Amniotic epithelial cell (primary cell): ENCODE data around the gene SIAH3.
"Not testable (repeated sequence)": the region's sequence is repeated elsewhere in the genome, so short reads cannot be mapped to it uniquely, and the experiment has no call there.

Experiments
- DNase-seq: peaks from one replicate; pipeline ENCODE4 v3.0.0-alpha.2; 2010; ENCODE audit warnings: low read depth

SIAH3 gene

DNA sequence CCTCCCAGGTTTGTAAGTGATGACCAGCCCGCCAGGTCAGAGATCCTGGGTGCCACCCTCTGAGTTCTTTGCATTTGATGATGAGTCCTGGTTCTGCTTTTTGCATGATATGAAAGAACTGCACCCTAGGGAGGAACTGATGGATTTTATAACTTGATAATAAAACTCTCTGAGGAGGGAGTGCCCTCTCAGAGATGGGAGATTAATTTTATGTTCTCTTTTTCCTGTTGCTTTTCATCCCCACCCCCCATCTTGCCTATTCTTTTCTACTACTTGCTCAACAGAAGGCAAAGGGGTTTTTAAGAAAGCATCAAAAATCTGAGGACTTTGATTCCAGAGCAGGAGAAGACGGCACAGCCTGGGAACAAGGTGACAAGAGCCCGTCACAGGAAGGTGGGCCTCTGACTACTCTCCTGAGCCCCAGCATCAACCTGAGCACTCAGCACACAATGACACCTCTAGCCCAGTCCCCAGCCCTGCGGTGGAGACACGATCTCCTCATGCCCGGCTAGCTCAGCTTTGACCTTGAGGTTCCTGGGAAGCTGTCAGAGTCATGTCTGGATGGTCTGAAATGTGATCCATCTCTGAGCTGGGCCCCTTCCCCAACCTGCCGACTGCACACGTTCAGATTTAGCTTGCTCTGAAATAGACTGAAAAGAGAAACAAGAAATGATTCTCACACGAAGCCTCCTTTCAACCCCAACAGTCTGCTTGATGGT lies 69.1 kb downstream of the SIAH3 start:
- no peak for DNase-seq

DNA sequence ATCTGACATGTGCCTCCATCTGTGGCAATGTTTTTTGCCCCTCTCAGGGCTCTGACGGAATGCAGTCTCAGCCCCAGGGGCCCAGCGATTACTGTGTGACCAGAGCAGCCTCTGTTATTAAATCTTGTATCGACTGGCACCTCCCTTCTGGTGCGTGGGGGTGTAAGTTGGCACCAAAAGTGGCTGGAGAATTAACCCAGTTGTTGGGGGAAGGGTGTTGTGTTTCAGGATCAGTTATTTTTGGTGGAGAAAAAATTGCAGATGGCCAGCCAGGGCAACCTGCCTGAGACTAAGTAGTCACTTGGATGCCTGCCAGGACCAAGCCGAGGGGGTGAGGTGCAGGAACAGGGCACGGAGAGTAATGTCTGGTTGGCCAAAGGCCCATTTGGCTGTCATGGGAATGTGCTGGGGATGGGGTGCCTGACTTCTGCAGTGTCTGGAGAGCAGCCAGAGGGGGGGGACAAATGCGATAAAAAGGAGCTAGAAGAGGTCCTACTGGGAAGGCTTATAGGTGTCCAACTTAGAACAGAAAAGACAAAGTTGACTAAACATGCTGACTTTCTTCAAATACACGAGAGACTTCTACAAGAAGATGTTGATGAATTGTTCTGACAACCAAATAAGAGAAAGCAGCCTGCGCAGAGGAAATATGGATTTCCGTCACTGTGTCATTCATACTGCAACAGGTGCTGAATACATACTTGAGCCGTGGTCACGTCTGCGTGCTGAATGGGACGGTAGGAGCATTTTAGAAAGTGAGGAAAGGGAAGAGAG lies 69.8 kb downstream of the SIAH3 start:
- no peak for DNase-seq

DNA sequence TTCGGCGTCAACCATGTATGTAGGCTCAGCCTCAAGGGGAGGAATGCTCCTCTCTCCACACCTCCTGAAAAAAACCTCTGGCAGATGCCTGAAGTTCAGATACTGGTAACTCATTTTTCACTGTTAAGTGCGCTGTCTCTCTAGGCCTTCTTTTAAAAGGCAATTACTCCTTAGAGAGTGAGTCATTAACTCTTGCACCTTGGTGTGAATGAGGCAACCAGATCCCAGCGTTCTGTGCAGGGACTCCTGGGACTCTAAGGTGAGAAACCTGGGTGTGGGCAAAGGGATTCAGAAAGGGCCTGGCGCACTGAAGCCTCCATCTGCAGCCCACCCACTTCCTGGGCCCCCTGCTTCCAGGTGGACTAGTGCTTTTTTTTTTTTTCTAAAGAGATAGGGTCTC lies 71.7 kb downstream of the SIAH3 start:
- DNase-seq: no peak

DNA sequence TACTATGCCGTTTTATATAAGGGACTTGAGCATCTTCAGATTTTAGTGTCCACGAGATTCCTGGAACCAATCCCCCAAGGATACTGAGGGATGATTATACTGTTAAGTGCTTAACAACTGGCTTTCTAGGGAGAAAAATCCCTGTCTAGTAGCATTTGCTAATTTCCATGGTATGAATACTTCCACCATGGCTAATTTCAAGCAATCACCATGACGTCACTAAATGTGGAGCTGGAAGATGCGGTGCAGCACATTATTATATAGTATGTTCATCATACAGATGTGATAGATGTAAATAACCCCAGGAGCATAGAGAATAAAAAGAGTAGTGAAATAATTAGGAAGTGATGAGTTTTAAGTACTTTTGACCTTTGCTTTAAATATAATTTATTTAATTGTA lies 72.7 kb downstream of the SIAH3 start:
- no peak for DNase-seq

DNA sequence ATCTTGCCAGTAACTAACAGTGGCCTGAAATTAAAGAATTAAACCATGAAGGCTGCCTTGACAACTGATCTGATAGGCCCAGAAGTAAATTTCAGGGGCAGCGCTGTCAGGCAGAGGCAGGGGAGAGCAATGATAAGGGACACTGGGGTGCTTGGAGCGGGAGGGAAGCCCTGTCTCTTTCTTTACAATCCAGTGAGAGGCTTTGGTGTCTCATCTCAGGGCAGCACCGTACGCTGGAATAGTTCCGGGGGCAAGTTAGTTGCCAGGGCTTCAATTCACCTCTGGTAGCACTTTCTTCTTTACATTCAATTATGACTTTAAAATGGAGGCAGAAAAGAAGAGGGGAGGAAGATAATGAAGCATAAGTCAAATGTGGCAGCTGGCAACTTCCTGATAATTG lies 74.8 kb downstream of the SIAH3 start:
- no peak for DNase-seq

DNA sequence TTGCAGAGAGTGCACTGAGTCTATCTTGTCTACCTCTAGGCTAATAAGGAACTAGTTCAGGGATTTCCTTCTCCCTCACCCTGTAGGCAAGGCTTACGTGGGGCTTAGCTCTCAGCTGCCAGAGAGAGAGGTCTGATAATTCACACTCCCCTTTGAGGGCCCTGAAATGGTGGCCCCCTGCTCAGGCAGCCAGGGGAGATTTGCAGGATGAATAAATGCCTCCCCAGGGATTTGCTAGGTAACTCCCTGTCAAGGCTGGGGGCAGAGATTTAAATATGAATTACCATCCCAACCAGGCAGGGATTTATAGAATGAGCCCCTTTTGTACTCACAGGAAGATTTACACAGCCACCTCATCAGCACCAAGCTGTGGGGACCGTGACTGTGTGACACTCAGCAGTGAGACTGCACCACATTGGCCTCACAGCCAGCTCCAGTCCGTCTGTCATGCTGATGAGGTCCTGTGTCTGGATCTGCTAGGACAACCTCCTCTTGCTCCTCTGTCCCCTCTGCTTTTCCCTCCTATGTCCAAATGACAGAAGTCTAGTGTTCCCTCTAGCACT lies 76.1 kb downstream of the SIAH3 start:
- DNase-seq: no peak

DNA sequence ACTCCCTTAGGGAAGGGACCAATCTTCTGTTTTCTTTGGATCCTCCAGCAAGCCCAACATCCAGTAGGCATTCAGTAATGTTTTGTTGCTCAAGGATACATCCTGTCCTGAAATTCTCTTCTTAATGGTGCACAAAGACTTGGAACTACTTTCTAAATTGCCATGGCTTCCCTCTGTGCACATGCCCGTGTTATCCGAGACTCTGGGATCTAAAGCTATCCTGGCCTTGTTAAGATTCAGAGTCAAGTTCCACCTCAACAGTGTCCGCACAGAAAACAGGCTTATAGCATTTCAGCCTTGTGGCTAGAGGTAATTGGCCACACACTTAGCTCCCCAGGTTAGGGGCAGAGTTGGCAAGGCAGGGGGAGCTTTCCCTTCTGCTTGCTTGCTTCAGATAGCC lies 77.6 kb downstream of the SIAH3 start:
- DNase-seq: no peak

DNA sequence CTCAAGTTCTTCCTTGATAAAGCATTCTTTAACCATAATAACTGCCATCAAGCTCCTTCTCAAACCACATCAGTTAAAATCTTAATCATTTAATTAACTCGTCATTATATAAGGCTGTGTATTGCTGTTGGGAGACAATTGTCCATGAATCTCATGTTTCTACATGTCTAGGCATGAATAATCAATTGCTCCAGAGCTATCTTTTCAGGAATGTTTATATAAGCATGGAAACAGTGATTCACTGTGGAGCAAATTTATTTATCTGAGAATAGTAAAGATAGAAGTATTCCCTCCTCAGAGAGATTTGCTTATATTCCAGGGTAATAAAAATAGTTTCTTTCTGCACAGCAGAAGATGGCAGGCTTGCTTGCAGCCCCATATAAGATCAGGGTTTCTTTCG lies 78.3 kb downstream of the SIAH3 start:
- DNase-seq: no peak

DNA sequence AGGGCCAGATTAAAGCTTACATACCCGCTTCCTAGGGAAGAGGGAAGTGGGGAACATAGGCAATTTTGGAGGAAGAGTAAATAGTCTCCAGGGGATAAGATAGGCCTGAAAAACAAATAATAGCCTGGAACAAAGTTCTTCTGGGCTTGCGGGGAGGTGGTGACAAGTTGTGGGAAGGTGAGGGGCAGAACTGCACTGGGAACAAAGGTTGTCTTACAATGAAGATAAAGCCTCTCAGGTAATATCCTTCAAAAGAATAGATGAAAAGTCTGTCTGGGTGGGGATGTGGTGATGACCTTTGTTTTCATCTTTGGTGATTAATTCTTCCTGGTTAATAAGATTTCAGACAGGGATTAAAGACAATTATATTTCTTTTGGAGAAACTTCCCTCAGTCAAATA lies 80.7 kb downstream of the SIAH3 start:
- DNase-seq: no peak

DNA sequence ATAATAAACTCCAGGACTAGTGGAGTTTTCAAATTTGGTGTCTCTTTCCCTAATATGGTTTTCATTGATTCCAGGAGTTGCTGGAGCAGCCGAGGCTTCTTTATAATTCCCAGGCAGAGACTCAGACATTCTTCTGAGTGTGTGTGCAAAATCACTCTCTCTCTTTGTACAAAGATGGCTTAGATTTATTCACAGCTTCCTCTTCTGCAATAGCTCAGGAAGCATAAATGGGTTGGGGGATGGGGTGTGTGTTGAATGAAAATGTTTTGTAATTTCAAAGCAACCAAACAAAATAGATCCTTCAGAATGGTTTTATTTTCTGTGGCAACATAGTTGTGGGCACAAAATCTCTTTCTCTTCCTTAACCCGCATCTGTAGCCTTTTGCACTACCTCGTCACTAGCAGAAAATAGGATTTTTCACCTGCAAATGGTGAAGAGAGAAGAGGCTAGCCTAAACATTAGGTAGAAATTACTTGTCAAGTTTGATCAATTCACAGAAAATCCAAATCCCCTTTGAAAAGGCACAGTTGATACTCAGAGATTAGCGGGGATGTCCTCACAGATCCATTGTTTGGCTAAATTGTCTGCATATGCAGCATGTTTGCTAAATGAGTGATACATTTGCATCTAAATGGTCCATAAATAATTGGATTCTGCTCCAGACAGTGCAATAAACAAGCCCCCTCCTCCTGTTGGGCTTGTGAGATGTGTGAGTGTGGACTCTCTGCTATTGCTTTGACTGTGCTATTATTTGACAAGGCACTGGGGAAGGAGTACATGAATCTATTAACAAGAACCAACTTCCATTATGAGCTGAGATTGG lies 82.7 kb downstream of the SIAH3 start:
- no peak for DNase-seq

DNA sequence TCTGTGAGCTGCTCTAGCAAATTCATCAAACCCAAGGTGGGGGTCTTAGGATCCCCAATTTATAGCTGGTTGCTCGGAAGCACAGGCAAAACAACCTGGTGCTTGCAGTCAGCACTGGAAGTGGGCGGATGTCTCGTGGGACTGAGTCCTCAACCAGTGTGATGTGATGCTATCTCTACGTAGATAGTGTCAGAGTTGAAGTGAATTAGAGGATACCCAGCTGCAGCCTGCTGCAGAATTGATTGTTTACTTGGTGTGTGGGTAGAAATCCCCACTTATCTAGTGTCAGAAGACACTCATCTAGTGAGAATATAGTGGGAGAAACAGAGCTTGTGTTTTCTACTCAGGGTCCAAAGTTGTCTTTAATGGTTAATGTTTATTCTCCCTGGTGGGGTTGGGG lies 86.1 kb downstream of the SIAH3 start:
- DNase-seq: no peak

DNA sequence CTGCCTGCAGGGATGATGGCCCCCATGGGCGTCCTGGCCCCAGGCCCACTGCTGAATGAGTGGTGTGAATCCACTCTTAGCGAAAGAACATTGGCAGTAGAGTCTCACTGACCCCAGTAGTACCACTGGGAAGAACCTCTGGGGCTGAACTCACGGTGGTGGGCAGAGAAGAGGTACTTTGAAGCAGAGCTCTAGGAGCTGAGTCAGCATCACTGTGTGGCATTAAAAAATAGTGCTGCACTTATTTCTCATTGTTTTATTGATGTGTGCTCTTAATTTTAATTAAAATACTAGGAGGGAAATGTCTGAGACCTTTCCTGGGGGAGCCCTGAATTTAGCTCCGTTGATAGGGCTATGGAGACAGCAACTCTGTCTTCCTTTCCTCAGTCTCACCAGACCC lies 88.1 kb downstream of the SIAH3 start:
- DNase-seq: no peak

DNA sequence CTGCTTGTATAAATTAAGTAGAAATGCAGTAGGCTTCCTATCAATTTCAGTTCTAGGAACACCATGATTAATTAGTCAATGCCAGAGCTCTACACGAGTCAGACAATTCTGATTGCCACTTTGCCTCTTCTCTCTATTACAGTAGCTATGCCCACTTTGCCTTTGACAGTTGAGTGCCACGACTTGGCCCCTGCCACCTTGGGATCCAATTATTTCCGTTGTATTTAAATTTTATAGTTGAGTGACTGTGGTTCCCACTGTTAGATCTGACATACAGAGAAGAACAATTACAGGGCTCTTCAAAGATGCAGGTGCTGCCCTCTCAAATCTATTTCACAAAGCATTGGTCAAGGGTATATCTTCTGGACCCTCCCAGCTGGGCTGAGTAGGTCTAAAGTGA lies 94.0 kb downstream of the SIAH3 start:
- not testable (repeated sequence) for DNase-seq

DNA sequence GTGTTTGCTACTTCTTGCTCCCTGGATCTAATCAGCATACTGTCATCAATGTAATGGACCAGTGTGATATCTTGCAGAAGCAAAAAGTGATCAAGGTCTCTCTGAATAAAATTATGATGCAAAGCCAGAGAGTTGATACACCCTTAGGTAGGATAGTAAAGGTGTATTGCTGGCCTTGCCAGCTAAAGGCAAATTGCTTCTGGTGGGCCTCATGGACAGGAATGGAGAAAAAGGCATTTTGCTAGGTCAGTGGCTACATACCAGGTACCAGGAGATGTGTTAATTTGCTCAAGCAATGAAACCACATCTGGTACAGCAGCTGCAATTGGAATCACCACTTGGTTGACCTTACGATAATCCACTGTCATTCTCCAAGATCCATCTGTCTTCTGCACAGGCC lies 95.1 kb downstream of the SIAH3 start:
- not testable (repeated sequence) for DNase-seq

DNA sequence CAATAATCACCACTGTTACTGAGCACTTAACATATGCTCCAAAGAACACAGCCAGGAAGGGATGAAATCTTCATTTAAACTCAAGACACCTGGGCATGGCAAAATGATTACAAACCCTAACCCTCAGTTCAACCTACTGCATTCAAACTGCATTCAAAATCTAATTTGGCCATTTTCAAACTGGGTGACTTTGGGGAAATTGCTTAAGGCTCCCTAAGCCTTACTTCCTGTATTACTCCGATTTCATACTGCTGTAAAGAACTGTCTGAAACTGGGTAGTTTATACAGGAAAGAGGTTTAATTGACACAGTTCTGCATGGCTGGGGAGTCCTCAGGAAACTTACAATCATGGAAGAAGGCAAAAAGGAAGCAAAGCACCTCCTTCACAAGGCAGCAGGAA lies 99.0 kb downstream of the SIAH3 start:
- no peak for DNase-seq

DNA sequence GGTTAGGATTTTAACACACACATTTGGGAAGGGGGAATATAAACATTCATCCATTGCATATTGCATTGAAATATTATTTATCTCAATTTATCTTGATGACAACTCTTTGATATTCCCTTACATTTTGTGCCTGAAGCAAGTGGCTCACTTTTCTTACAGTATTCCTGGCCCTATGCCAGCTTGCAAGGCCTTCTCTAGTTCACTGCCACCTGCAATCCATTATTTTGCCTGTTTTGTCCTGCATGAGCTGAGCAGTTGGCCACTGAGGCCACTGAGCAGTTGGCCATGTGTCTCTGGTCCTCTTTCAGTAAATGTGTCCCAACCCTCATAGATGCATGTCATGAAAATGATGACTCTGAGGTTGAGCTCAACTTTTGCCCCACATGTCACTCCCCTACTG lies 99.7 kb downstream of the SIAH3 start:
- DNase-seq: no peak

DNA sequence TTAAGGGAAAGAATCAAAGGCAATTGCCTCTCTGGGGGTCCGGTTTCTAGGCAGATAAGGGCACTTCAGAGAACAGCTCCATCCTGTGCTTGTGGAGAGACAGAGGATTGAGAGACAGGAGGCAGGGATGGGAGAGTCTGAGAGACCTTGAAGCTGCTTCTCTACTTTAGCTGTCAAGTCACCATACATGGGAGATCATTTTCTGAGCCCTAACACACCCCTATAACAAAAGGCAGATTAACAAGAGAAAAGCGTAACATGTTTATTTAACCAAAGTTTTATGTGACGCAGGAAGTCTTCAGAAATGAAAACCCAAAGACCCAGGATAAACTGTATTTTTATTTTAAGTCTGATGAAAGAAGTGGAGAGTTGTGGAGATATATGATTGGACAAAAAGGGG lies 101.0 kb downstream of the SIAH3 start:
- DNase-seq: no peak

DNA sequence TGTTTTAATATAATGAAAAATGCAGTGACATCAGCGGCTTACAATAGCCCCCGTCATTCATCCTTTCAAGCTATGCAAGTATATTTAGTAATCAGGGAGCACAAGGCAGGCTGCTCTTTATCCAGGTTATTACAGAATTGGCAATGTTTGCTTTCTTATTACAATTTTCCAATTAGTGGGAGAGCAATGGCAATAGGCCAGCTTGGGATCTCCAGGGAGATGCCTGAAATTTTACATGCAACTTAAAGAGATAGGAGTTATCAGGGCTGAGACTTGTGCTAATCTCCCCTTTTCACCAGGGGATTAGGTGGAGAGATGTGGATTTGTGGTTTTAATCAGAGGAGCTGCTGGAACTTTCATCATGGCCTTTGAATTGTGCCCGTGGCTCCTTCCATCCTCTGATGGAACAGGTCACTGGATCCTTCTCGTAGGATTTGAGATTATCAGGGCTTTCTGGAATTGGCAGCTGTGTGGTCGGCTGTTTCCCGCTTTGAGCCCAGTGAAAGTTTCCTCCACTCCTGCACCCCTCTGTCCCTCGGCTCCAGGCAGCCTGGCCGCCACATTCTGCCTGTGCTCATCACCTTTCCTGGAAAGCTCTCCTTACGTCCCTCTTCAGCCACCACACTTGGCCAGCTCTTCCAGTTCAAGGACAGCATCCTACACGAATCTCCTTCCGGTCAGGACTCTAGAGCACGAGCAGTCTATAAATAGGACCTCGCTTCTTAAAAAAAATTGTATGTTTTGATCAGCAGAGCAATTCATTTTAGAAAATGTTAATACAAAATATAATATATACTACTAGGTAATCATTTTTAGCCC lies 102.4 kb downstream of the SIAH3 start:
- DNase-seq: peak; percentile 9

DNA sequence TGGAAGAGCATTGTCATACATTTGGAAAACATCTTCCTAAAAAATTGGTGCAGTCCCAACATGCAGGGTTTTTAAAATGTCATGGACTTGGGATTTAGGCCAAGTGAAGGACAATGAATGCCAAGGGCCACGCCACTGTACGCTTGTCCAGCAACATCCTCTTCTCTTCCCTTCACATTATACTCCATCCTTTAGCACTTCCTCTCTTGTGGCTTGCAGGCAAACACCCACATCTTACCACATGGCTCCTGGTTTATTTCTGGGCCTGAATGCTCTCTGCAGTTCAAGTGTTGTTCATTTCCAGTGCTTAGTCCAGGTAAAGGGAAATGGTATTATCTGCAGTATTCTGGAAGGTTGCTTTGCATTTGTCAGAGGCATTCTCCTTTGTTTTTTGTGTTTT lies 104.5 kb downstream of the SIAH3 start:
- no peak for DNase-seq

DNA sequence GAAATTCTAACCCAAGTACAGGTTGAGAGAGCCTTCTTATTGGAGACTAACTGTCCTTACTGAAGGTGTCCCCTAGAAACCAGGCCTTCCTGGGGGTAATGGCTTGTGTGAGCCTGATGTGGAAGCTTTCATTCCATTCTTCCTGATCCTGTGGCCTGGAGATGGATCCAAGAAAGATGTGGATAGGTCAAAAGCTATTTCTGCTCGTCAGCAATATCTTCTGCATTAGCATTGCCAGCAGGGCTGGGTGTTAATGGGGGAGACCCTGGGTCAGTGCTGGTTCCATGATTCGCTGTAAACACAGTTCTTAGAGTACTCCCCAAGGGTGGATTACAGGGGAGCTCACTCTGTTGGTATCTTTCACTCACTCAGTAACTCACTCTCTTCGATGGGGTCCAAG lies 106.6 kb downstream of the SIAH3 start:
- DNase-seq: no peak

DNA sequence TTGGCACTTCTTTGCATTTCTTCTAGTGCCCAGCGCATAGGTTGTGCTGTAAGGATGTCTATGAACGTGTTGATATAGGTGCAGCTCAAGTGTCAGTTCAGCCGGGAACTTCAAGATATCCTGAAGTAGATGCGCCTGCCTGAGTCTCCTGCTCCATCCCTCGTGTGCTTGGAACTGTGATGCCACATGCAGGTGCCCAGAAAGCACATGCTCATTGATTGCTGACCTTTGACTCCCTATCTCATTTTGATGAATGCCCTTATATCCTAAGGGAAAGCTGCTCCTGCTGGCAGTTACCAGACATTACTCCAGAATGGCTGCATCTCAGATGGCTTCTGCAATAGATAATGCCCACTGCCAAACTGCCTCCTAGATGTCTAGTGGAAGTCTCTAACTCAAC lies 108.6 kb downstream of the SIAH3 start:
- DNase-seq: no peak

DNA sequence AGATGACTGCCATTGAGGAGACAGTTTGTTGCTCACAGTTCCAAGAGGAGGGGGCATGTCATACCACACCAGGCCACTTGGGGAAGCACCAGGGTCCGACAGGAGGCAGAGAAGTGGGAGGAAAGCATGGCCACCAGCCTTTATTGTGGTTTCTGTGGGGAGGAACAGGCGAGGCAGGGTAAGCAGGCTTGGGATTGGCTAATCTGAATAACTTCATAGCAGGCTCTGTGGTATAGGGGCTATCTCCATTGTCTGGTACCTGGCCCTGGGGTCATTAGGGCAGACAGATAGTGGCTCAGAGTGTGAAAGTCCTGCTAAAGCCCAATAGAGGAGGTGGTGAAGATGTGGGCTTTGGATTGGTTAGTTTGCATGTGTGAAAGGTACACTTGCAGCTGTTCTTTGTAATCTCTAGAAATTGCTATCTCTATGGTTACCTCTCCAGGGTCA lies 114.0 kb downstream of the SIAH3 start:
- DNase-seq: no peak
